ENCODE results near the gene PRXL2B.
"Not testable (repeated sequence)": the region's sequence is repeated elsewhere in the genome, so short reads cannot be mapped to it uniquely, and the experiment has no call there.

The PRXL2B gene, protein sequence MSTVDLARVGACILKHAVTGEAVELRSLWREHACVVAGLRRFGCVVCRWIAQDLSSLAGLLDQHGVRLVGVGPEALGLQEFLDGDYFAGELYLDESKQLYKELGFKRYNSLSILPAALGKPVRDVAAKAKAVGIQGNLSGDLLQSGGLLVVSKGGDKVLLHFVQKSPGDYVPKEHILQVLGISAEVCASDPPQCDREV

DNA sequence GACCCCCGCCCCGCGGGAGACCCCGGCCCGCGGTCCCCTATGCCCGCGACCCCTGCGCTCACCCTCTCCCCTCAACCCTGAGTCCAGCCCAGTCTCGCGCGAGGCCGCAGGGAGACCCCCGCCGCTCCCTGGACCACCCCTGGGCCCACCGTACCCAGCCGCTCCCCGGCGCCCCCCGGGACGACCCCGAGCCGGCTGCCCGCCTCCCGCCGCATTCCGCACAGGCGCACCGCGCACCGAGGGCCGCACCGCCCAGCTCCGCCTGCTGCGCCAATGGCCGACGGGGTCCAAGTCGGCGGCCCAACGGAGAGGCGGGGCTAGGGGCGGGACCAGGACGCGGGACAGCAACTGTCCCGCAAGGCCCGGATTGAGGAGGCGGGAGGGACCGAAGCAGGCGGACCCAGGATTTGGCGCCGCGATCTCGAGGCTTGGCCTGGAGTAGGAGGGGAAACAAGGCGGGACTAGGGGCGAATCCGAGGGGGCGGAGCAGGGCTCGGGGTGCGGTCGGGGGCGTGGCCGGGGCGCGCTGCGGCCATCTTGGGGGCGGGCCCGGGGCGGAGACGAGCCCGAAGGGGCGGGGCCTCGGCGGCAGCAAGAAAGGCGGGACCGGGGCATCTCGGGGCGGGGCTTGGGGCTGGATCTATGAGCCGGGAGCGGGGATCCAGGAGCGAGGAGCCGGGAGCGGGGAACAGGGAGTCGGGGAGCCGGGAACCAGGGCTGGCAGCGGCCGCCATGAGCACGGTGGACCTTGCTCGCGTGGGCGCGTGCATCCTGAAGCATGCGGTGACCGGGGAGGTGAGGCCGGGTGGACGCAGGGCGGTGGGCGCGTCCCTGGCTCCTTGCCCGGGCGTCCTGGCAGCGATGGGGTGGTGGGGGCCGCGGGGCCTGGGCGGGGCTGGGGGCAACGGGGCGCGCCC is at the start of gene PRXL2B:
PRXL2B (plus strand) TSS at position 624 of the 917 bp plus-strand sequence; CDS start at position 733, 109 bp downstream.
- DNase-seq: peak; percentile 76

DNA sequence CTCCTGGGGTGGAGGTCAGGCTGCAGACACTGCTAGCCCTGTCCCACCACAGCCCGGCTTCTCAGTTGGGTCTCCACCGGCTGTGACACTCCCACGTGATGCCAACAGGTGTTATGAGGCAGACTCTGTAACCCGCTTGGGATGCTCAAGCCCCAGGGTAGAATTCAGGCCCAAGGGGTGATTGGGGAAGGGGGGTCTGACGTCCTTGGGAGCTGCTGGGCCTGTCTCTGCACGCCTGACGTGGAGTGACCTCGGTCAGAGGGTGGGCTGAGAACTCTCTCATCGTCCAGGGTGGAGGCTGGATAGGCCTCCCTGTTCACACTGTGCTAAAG is 48.8 kb upstream of the PRXL2B start:
- no peak for DNase-seq

DNA sequence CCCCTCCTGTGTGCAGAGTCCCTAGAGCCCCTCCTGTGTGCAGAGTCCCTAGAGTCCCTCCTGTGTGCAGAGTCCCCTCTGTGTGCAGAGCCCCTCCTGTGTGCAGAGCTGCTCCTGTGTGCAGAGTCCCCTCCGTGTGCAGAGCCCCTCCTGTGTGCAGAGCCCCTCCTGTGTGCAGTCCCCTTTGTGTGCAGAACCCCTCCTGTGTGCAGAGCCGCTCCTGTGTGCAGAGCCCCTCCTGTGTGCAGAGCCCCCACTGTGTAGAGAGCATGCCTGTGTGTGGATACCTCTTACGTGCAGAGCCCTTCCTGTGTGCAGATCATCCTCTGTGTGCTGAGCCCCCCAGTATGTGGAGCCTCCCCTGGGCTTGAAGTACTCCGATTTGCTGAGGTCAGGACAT is 48.2 kb upstream of the PRXL2B start:
- no peak for DNase-seq

DNA sequence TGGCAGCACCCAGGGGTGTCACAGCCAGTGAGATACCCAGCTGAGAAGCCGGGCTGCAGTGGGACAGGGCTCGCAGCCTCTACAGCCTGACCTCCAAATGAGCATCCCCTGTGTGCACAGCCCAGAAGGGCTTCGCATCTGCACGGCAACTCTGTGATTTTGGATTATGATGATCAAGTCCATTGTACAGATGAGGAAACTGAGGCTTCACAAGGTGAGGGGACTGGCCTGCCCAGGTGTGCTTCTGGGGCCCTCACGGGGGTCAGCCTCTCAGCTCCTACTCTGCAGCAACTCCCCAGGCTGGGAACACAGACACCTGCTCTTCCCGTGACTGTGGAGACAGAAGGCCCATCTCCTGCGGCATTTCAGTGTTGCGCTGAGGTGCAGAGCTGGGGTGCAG is 47.7 kb upstream of the PRXL2B start:
- no peak for DNase-seq

DNA sequence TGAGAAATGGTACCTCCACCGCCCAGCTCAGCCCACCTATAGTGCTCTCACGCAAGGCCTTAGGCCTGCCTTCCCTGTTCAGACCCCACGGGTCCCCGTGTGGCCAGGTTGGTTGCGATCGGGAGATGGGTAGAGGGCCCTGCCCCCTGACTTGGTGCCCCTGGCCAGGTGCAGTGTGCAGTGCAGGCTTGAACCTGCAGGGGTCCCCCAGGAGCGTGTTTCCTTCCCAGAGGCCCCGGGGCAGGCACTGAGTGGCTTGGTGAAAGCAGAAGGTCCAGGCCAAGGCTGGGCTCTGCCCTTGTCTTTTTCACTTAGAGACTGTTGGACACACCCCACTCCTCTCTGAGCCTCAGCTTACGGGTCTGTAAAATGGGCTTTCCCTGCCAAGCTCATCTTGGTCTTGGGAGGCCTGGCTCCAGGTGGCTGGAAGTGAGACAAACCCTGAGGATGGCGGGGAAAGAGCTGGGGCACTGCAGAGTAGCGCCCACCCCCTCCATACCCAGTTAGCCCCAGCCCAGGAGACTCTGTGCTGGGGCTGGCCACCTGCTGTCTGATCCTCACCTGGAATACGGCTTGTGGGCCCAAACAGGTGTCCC is 47.2 kb upstream of the PRXL2B start:
- no peak for DNase-seq

DNA sequence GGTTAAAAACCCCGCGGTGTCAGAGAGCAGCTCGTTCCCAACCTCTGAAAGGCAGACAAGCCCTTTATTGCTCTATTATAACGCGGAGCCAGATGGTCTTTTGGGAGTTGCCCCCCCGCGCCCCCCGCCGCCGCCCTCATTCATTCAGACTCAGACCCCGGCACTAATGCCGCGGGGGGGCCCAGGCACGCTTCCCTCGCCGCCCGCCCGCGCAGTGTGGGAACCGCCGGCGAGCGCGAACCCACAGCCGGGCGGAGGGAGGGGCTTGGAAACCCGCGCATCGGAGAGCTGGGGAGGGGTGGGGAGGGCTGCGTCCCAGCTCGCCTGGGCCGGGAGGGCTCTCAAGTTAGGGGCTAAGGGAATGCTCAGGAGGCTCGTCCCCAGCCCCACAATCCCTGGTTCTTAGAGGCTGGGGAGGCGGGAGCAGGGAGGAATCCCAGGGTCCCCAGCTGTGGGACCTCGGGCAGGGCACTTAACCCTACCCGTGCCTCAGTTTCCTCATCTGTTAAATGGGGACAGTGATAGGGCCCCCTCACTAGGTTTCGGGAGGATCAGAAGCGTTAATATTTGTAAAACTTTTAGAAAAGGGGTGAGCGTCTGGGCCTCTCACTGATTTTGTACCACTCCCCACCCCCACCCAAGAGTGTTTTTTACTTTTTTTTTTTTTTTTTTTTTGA is 45.6 kb upstream of the PRXL2B start:
- DNase-seq: no peak

DNA sequence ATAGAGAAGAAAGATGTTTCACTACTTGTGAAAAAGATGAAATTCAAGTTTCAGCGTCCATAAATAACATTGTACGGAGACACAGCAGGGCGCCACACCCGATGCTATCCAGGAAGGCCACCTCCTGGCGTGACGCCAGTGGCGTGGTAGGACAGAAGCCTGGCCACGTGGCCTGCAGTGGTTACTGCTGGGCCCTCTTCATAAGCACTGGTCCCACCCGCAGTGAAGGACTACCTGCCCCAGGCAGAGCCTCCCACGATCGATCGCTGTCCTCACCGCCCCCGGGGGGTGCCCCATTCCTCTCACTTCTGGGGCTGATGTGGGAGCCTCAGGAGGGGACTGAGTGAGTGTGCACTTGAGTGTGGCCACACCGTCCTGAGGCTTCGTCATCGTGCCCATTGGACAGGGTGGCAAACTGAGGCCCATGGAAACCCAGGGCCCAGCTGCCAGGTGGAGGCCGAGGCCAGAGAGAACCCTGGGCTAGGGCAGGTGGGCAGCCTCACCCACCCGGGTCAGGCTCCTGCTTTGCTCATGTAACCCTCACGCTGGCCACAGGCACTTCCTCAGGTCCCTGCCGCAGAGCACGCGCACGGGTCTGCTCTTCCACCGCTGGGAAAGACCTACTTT is 44.8 kb upstream of the PRXL2B start:
- DNase-seq: no peak

DNA sequence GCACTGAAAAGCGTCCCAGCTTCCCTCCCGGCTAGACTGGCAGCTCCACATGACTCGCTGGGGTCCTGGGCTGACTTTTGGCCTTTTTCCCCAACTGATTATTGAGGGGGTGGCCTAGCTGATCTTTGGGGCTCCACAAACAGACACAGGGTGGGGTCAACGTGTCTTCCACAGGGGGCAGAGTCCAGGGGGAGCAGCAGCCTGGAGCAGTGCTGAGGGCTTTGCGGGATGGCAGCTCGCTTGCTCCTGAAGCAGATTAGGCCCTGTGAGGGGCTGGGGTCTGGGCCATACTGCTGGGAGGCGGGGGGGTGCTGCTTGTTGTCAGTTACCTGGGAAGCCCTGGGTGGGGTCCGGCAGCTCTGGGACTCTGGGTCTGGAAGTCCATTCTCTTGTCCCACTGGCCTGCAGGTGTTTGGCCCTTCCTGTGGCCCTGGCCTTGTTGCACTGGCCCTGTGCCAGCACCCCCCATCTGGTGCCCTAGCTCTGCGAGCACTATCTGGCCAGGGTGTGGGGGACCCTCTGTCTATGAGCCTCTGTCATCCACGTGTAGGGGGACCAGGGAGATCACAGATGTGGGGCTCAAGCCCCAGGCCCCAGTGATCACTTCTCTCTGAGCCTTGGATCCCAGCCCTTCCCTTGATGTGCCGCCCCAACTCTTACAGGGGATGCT is 44.2 kb upstream of the PRXL2B start:
- no peak for DNase-seq

DNA sequence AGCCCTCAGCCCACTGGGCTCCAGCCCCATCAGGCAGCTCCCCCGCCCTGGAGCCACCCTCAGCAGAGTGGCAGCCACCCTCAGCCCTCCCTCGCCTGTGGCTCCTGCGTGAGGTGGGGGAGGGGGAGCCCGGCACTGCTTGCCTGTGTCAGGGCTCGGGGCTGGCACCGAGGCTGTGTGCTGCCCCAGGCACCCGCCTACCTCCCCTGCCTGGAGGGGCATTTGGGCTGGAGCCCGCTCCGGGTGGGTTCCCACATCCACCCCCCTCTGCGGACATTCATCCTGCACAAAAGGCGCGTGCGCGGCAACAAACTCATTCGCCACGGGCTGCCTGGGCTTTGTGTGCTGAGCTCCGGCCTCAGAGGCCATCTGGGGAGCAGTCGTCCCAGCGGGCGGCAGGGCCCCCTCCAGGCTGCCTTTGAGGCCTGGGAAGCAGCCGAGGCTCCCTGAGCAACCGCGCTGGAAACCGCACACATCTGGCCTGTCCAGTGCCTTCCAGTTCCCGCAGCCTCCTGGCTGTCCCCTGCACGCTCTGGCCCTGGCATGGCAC is 43.0 kb upstream of the PRXL2B start:
- no peak for DNase-seq

DNA sequence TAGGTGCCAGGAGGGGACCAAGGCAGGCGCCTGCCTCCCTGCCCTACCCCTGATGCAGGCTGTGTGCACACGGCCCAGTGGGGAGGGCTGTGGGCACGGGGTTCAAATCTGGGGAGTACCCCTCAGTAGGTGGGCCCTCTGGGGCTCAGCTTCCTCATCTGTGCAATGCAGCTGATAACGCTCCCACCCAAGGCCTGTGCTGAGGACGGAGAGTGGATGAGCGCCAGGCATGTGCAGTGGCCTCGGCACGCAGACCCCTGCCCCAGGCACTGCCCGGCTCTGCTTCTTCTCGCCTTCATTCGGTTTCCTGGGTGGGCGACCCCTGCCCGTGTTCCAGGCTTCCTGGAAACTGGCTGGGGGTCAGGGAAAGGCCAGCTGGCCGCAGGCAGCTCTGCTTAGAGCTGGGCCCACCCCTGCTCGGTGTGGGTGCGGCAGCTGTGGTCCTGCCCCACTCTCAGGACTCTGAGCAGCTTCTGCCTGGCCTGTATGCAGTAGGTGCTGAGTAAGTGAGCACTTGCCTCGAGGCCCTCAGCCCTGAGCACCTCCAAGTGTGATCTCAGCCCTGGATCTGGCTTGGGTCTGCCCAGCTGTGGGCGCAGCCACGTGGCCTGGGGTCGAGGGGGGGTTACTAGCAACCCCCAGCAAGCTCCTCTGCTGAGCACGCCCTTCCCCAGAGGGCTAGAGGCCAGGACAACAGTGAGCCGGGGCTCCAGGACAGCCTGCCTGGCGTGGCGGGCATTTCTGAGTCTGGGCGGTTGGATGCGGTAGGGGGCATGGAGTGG is 42.3 kb upstream of the PRXL2B start:
- no peak for DNase-seq

DNA sequence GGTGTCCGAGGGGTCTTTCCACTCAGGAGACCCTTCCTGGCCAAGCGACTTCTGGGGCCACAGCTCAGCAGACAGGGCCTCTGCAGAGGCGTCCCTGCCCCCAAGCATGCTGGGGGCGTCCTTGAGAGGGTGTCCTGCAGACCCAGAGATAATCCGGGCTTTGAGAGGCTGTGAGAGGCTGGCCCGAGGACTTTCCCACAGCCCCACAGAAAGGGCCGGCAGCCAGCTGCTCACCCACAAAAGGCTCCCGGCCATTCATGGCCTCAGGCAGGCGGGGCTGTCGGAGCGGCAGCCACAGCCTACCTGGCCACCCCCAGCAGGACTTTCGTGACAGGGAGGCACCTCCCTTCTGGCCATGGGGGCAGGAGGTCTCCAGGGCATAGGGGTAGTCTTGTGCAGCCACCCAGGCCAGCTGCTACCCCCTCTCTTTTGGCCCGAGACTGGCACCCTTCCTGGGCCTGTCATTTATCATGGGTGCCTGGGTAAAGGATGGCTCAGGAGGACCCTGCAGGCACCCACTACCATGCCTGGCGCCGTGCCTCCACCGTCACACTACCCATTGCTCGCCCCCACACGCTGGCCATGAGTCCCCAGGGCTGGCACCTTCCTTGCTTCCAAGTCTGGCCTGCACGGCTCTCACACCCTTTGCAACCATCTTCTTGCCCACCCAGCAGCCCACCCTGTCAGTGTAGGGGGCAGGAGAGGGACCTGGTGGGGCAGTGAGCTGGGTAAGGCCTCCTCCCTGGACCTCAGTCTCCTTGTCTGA is 41.5 kb upstream of the PRXL2B start:
- DNase-seq: no peak

DNA sequence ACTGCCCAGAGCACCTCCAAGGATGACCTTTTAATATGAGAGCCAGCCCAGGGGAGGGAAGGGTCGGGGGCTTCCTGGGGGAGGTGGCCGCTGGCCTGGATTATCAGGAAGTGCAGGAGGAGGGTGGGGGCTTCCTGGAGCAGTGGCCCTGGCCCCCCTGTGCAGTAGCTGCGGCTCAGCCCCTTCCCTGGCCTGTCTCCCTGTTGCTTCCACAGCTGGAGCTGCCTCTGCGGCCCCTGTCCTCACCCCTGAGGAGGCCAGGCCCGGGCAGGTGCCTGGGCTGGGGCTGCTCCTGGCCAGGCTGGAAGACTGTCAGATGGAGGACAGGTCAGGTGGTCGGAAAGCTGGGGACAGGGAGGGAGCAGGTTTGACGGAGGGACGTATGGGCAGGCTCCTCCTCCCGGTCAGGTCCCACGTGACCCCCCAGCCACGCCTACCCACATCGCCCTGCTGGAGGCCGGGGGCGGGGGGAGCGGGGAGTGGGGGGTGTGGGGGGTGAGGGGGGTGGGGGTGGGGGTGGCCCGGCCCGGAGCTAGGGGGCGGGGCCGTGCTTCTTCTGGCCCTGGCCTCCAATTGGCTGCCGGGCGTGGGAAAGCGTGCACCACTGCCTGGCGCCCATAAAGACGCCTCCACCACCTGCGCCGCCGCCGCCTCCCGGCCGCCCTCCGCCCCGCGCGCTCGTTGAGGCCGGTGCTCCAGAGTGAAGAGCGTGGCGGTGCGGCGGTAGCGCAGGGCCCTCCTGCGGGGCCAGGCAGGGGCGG is 40.6 kb upstream of the PRXL2B start:
- peak; percentile 61 for DNase-seq

DNA sequence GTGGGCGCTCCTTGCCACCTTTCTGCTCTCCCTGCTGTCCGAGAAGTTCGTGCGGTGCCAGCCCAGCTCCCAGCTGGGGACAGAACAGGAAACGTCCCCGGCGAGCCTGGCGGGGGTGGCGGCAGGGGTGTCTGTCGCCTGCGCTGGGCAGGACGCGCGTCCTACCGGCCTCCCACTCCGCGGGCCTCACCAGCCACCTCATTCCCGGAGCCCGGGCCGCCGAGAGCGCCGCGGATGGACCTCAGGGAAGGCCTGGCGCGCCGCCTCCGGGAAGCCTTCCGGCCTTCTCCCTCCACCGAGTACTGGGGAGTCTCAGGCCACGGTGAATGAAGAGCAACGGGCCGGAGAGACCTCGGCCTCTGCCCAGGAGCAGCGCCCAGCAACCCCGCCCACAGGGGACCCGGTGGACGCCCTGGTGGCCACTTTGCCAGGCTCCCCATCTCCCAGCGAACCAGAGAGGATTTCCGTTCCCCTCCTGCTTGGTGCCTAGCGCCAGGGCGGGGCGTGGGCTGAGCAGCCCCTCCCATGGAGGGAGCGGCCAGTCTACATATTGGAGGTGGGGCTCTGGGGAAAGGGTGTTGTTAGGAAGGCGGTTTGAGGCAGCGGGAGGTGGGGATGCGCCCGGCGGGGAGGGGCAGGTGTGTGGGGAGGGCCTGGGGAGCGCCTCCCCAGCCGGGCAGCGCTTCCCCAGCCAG is 39.9 kb upstream of the PRXL2B start:
- DNase-seq: peak; percentile 76

DNA sequence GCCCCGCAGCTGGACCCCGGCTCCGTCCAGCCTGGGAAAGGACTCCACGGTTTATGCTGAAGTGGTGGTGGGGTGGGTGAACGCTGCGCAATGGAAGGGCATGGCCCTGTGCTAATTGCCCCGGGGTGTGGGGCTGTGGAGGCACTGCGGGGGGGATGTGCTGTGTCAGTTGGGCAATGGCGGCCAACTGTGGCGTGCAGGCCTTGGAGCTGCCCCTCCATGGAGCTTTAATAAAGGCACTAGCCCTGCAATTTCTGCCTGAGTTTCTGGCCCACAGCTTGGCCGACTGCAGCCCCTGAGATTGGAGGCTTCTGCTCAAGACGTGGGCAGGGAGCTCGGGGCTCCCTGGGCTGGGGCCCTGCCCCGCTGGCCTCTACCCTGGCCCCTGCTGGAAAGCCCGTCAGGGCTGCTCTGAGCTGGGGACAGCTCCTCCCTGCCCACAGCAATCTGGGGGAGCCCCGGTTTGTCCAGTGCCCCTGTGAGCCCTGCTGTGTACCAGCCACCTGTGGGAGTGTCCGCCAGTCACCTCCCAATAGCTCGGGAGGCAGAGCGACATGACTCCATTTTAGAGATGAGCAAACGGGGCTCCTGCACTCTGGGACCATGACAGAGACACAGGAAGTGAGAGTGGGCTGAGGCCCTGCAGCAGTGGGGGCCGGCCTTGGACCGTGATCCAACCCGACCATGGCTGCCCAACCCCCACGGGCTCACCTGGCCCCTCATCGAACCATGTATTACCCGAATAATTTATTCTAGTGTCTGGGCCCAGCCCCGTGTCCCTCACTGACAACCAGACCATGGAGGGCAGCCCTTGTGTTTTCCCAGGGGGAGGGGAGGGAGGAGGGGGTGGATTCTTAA is 39.1 kb upstream of the PRXL2B start:
- no peak for DNase-seq

DNA sequence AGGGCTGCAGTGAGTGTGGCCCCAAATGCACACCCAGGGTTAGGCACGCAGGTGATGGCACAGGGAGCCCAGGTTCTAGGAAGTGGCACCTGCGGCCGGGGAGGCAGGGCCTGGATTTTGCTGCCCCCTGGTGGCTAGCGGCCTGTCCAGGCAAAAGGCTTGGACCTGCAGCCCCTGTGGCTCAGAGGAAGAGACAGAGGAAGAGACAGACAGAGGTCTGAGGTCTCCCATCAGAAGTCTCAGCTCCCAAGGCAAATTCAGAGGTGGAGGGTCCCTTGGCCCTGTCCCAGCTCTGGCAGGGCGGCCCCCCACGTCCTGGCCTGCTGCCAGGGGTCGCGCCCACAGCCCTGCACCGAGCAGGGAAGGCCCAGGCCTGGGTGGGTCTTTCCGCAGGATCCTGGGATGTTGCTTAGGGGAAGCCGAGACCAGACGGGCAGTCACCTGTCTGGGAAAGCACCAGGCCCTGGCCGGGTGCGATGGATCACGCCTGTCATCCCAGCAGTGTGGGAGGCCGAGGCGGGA is 38.4 kb upstream of the PRXL2B start:
- DNase-seq: peak; percentile 33

DNA sequence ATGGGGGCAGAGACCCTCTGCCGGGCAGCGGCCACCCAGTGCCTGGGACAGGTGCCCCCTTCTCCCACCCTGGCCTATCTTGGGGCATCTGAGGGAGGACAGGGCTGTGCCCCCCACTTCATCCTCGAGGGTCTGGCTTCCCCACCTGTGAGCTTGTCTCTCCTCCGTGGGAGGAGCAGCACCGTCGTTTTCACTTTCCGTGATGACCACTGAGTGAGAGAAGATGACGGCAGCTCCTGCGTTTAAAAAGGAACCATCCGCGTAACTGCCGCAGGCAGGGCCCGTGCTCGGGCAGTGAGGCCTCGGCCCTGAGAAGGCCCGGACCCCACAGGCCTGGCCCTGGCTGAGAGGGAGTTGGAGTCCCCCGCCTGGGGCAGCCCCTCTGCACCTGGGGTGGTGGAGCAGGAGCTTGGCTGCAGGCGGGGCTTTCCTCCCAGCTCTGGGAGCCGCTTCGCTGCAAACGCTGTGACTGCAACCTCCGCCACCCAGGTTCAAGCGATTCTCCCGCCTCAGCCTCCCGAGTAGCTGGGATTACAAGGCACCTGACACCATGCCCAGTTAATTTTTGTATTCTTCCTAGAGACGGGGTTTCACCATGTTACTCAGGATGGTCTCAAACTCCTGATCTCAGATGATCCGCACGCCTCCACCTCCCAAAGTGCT is 37.1 kb upstream of the PRXL2B start:
- DNase-seq: not testable (repeated sequence)

DNA sequence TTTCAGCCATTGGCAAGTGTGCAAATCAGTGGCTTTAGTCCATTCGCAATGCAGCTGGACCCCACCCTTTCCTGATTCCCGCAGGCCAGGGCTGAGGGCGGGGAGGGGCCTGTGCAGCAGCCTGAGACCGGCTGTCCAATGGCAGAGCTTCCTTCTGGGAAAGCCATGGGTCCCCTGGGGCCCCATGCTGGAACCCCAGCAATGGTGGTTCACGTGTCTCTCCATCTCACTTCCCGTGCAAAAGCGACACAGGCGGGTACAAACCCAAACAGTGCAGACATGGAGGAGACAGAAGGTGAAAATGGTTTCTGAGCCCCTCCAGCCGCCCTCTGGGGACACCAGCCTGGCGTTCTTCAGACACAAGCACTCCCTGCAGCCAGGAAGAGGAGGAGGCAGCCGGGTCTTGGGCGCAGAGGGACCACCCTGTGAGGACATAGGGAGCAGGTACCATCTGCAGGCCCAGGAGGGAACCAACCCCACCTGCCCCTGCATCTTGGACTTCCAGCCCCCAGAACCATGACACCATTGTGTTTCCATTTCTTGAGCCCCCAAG is 36.2 kb upstream of the PRXL2B start:
- not testable (repeated sequence) for DNase-seq

Measured in NCI-H1436 treated with DMSO at 0.1 percent for 48 hours (cell line).